Measurements from ENCODE around the gene LMBRD1.
"Not testable (repeated sequence)": the region's sequence is repeated elsewhere in the genome, so short reads cannot be mapped to it uniquely, and the experiment has no call there.

Gene LMBRD1

GRCh38 chr6:69729870-69730449 lies 66.8 kb downstream of the LMBRD1 start:
- DNase-seq, result no peak

- no peak for DNase-seq
These were observed 74.1 kb downstream of the LMBRD1 start for GRCh38 chr6:69722683-69723082.

GRCh38 chr6:69719602-69720193 lies 77.1 kb downstream of the LMBRD1 start:
- no peak for DNase-seq

- no peak for DNase-seq
These were observed 90.1 kb downstream of the LMBRD1 start for GRCh38 chr6:69706724-69707123.

GRCh38 chr6:69705954-69706353 lies 90.9 kb downstream of the LMBRD1 start:
- DNase-seq, result no peak

- no peak for DNase-seq
These were observed 91.9 kb downstream of the LMBRD1 start for GRCh38 chr6:69704916-69705315.

GRCh38 chr6:69699655-69700054 lies 97.2 kb downstream of the LMBRD1 start:
- DNase-seq, result no peak

- DNase-seq, result no peak
These were observed 100.5 kb downstream of the LMBRD1 start for GRCh38 chr6:69696273-69696672.

- DNase-seq, result no peak
These were observed 103.0 kb downstream of the LMBRD1 start for GRCh38 chr6:69693762-69694161.

- no peak for DNase-seq
These were observed 105.8 kb downstream of the LMBRD1 start for GRCh38 chr6:69690986-69691385.

GRCh38 chr6:69680302-69680701 lies 116.5 kb downstream of the LMBRD1 start:
- DNase-seq, result no peak

- DNase-seq, result no peak
These were observed 123.5 kb downstream of the LMBRD1 start for GRCh38 chr6:69673298-69673697.

- DNase-seq, result no peak
These were observed 127.9 kb downstream of the LMBRD1 start for GRCh38 chr6:69668916-69669315.

GRCh38 chr6:69666779-69667178 lies 130.0 kb downstream of the LMBRD1 start:
- DNase-seq, result not testable (repeated sequence)

GRCh38 chr6:69665437-69665836 lies 131.4 kb downstream of the LMBRD1 start:
- no peak for DNase-seq

GRCh38 chr6:69664551-69664950 lies 132.3 kb downstream of the LMBRD1 start:
- no peak for DNase-seq

GRCh38 chr6:69663215-69663614 lies 133.6 kb downstream of the LMBRD1 start:
- DNase-seq, result no peak

- no peak for DNase-seq
These were observed 146.1 kb downstream of the LMBRD1 start for GRCh38 chr6:69650703-69651102.

GRCh38 chr6:69647726-69648125 lies 149.1 kb downstream of the LMBRD1 start:
- DNase-seq, result no peak

- DNase-seq, result no peak
These were observed 153.1 kb downstream of the LMBRD1 start for GRCh38 chr6:69643688-69644087.

- no peak for DNase-seq
These were observed 163.9 kb downstream of the LMBRD1 start for GRCh38 chr6:69632932-69633331.

GRCh38 chr6:69631552-69632346 lies 165.1 kb downstream of the LMBRD1 start:
- no peak for DNase-seq

- DNase-seq, result no peak
These were observed 166.0 kb downstream of the LMBRD1 start for GRCh38 chr6:69630767-69631166.

GRCh38 chr6:69627625-69628024 lies 169.2 kb downstream of the LMBRD1 start:
- DNase-seq, result no peak

All from activated effector memory CD4-positive, alpha-beta T cell treated with anti-CD3 and anti-CD28 coated beads, Interleukin-2, amount 50 U/mL, for 16 hours (primary cell).